ENCODE results near the gene ZCCHC13. TPM values are rescaled to one million over a fixed set of nuclear protein-coding genes. Genes with fewer than 3 reads are reported as not detected.
"Not testable (repeated sequence)": the region's sequence is repeated elsewhere in the genome, so short reads cannot be mapped to it uniquely, and the experiment has no call there.

The ZCCHC13 gene
- total and polyA plus RNA-seq, 7 donors = not detected

DNA sequence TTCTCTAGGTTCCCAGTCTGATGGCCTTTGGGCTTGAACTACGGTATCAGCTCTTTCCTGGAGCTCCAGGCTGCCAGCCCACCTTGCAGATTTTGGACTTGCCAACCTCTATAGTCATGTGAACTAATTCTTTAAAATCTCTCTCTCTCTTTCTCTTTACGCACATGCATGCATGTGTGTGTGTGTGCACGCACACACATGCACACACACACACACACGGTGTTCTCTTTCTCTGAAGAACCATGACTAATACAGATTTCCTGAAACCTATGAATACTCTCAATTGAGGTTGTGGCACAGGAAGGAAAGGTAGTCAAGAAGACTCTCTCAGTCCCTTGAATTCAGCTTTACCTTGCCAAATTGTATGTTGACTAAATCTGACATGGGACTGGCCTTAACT lies 6.2 kb upstream of the ZCCHC13 start:
- no peak for DNase-seq
- H3K27ac ChIP-seq = no peak overlapping the region
- no peak overlapping the region for H3K4me3 ChIP-seq
- WGBS, 2 donors = 91 to 94% methylated on average over 4 of the region's 4 CpGs
- TF ChIP-seq POLR2A (IDR thresholded peaks at IDR 0.05) (no peak), EP300 (IDR thresholded peaks at IDR 0.05) (no peak), POLR2AphosphoS5 (IDR thresholded peaks at IDR 0.05) (no peak)
- TF ChIP-seq, protein P1, sequence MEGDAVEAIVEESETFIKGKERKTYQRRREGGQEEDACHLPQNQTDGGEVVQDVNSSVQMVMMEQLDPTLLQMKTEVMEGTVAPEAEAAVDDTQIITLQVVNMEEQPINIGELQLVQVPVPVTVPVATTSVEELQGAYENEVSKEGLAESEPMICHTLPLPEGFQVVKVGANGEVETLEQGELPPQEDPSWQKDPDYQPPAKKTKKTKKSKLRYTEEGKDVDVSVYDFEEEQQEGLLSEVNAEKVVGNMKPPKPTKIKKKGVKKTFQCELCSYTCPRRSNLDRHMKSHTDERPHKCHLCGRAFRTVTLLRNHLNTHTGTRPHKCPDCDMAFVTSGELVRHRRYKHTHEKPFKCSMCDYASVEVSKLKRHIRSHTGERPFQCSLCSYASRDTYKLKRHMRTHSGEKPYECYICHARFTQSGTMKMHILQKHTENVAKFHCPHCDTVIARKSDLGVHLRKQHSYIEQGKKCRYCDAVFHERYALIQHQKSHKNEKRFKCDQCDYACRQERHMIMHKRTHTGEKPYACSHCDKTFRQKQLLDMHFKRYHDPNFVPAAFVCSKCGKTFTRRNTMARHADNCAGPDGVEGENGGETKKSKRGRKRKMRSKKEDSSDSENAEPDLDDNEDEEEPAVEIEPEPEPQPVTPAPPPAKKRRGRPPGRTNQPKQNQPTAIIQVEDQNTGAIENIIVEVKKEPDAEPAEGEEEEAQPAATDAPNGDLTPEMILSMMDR (IDR thresholded peaks at IDR 0.05) = no peak
- no peaks in the 10 kb centered on the region for H3K4me1 ChIP-seq
- no peaks in the 10 kb centered on the region for H3K27me3 ChIP-seq
- no peaks in the 10 kb centered on the region for H3K9me3 ChIP-seq
- no peaks in the 10 kb centered on the region for H3K36me3 ChIP-seq
- intact Hi-C loops (cut with DNase I) = no loop called here

DNA sequence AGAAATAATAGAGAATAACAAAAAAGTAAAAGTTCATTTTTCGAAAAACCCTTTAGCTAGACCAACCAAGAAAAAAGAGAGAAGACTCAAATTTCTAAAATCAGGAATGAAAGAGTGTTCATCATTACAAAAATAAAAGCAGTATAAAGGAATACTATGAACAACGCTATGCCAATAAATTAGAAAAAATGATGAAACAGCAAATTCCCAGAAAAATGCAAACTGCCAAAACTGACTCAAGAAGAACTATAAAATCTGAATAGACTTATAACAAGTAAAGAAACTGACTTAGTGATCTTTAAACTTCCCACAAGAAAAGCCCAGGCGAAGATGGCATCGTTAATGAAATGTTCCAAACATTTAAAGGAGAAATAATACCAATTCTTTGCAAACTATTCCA lies 3.1 kb upstream of the ZCCHC13 start:
- no peaks in the 10 kb centered on the region for H3K36me3 ChIP-seq
- TF ChIP-seq EP300 (IDR thresholded peaks at IDR 0.05) = no peak
- TF ChIP-seq, protein P1 (IDR thresholded peaks at IDR 0.05) = no peak
- TF ChIP-seq POLR2A (IDR thresholded peaks at IDR 0.05) = no peak
- no peak for TF ChIP-seq POLR2AphosphoS5 (IDR thresholded peaks at IDR 0.05)
- H3K4me3 ChIP-seq = no peak overlapping the region
- no peak overlapping the region for H3K27ac ChIP-seq
- H3K4me1 ChIP-seq = no peaks in the 10 kb centered on the region
- no peaks in the 10 kb centered on the region for H3K9me3 ChIP-seq
- DNase-seq = no peak
- 89 to 98% methylated on average over 4 of the region's 4 CpGs for WGBS, 2 donors
- H3K27me3 ChIP-seq = no peaks in the 10 kb centered on the region
- intact Hi-C loops (cut with DNase I) = no loop called here

DNA sequence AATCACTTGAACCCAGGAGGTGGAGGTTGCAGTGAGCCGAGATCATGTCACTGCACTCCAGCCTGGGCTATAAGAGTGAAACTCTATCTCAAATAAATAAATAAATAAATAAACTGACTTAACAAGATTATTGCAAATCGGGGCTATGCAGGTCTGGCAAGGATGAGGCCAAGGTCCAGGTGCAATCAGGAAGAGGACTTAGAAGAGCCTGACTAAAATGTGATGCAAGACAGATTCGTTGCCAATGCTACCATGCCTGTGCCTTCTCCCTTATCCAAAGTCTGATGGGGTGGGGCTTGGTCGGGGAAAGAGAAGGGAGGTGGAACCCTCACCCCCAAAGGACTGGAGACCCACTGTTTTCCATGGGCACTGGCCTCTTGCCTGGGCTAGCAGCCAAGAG lies 14.7 kb downstream of the ZCCHC13 start:
- no peaks in the 10 kb centered on the region for H3K36me3 ChIP-seq
- intact Hi-C loops (cut with DNase I) = no loop called here
- WGBS, 2 donors = 13 to 66% methylated on average over 4 of the region's 4 CpGs
- H3K4me1 ChIP-seq = no peaks in the 10 kb centered on the region
- TF ChIP-seq, protein P1 (IDR thresholded peaks at IDR 0.05) = no peak
- TF ChIP-seq EP300 (IDR thresholded peaks at IDR 0.05) (no peak), POLR2A (IDR thresholded peaks at IDR 0.05) (no peak), POLR2AphosphoS5 (IDR thresholded peaks at IDR 0.05) (no peak)
- no peaks in the 10 kb centered on the region for H3K27me3 ChIP-seq
- no peak overlapping the region for H3K27ac ChIP-seq
- no peaks in the 10 kb centered on the region for H3K9me3 ChIP-seq
- H3K4me3 ChIP-seq = no peak overlapping the region
- DNase-seq = no peak

DNA sequence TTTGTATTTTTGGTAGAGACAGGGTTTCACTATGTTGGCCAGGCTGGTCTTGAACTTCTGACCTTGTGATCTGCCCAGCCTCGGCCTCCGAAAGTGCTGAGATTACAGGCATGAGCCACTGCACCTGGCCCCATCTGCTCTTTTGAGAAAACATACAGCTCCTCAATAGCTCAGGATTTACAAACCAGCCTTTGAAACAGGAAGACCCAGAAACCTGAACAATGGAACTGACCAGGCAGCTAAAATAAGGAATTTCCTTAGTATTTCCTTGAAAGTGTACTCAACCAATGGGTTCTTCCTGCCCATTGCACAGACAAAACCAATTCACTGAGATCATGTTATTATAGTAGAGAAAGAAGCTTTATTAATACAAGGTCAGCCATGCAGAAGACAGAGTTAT lies 15.3 kb downstream of the ZCCHC13 start:
- H3K4me1 ChIP-seq; H3K27me3 ChIP-seq; intact Hi-C loops (cut with DNase I); H3K4me3 ChIP-seq; H3K36me3 ChIP-seq; H3K9me3 ChIP-seq; H3K27ac ChIP-seq; DNase-seq: not testable (repeated sequence)
- 87 to 94% methylated on average over 2 of the region's 2 CpGs for WGBS, 2 donors

DNA sequence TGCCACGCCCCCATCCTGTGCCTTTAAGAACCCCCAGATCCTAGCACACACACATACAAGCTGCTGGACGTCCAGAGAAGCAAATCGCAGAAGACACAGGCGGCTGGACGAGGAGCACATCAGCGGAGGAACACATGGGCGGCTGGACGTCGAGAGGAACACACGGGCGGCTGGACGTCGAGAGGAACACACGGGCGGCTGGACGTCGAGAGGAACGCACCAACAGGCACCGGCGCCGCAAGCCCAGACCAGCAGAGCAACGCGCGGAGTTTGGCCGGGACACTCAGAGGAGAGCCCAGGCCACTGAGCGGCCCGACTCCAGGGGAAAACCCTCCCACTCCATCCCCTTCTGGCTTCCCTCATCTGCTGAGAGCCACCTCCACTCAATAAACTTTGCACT lies 17.2 kb downstream of the ZCCHC13 start:
- H3K4me1 ChIP-seq = no peaks in the 10 kb centered on the region
- DNase-seq = no peak
- H3K9me3 ChIP-seq = no peaks in the 10 kb centered on the region
- TF ChIP-seq, protein P1 (IDR thresholded peaks at IDR 0.05) = no peak
- TF ChIP-seq POLR2A (IDR thresholded peaks at IDR 0.05) (no peak), EP300 (IDR thresholded peaks at IDR 0.05) (no peak), POLR2AphosphoS5 (IDR thresholded peaks at IDR 0.05) (no peak)
- H3K27ac ChIP-seq = no peak overlapping the region
- H3K36me3 ChIP-seq = no peaks in the 10 kb centered on the region
- intact Hi-C loops (cut with DNase I) = no loop called here
- no peaks in the 10 kb centered on the region for H3K27me3 ChIP-seq
- no peak overlapping the region for H3K4me3 ChIP-seq
- WGBS, 2 donors = 92 to 94% methylated on average over 27 of the region's 27 CpGs
